Panc1 (cell line): ENCODE results near the gene COX7C. TPM values are rescaled to one million over a fixed set of nuclear protein-coding genes. Genes with fewer than 3 reads are reported as not detected.
"Not testable (repeated sequence)": the region's sequence is repeated elsewhere in the genome, so short reads cannot be mapped to it uniquely, and the experiment has no call there.

Experiments
- ATAC-seq: fragments of 200-7000 bp; cut with Tn5 transposase; 2 replicates; pipeline ENCODE4 v1.9.1; 2020; ENCODE audit warnings: mild to moderate bottlenecking, moderate library complexity
- Bru-seq: library from RNA; stranded (reverse); fragments of 400-500 nt; gene quantifications from one replicate; lab custom pipeline; 2021; lab: Mats Ljungman, UMichigan
- BruChase-seq, 2 experiments: library from RNA; stranded (reverse); fragments of 400-500 nt; gene quantifications; one replicate each; lab custom pipeline; 2021; lab: Mats Ljungman, UMichigan
- BruUV-seq: library from RNA; stranded (reverse); fragments of 400-500 nt; replicated peaks from 2 replicates; lab custom pipeline; 2021; lab: Mats Ljungman, UMichigan
- CTCF ChIA-PET: fragments of 300-600 bp; sonication (Branson Sonifier 250); formaldehyde crosslinking; loops from one replicate; lab custom pipeline; 2022; ENCODE audit warnings: antibody characterized with exemption; lab: Charles Lee
- POLR2A ChIA-PET: fragments of 300-600 bp; sonication (Branson Sonifier 250); formaldehyde crosslinking; loops from one replicate; lab custom pipeline; 2022; ENCODE audit warnings: antibody characterized with exemption; lab: Charles Lee
- DNase-seq: peaks from one replicate; pipeline ENCODE4 v3.0.0-alpha.2; 2010; ENCODE audit warnings: low read depth, low spot score
- H3K27ac ChIP-seq: 2 replicates; pipeline ENCODE4 v1.5.1; 2011; ENCODE audit warnings: mild to moderate bottlenecking, low read length, inconsistent platforms
- H3K27me3 ChIP-seq: fragments of 200-500 bp; sonication (Bioruptor generic); 2 replicates; pipeline ENCODE4 v1.6.0; 2014; ENCODE audit warnings: low read length, inconsistent platforms; ENCODE audit not compliant: control insufficient read depth, insufficient read depth
- H3K36me3 ChIP-seq: fragments of 200-500 bp; sonication (Bioruptor generic); 2 replicates; pipeline ENCODE4 v1.5.1; 2014; ENCODE audit warnings: inconsistent platforms, mild to moderate bottlenecking, low read length, moderate library complexity; ENCODE audit not compliant: control insufficient read depth, insufficient read depth
- H3K4me1 ChIP-seq: 2 replicates; pipeline ENCODE4 v1.5.1; 2011; ENCODE audit warnings: inconsistent platforms, mild to moderate bottlenecking, low read length, moderate library complexity; ENCODE audit not compliant: control insufficient read depth, insufficient read depth
- H3K4me3 ChIP-seq, 2 experiments: 2 replicates each; pipeline ENCODE4 v1.5.1; 2011 to 2012; ENCODE audit warnings: low read depth in 2 of 2, low read length in 2 of 2, mild to moderate bottlenecking in 2 of 2, inconsistent platforms in 1 of 2, moderate library complexity in 1 of 2
- H3K9me3 ChIP-seq: fragments of 200-500 bp; sonication (Bioruptor generic); 2 replicates; pipeline ENCODE4 v1.5.1; 2014; ENCODE audit warnings: low read depth, mild to moderate bottlenecking, inconsistent platforms, low read length, moderate library complexity; ENCODE audit not compliant: control insufficient read depth, insufficient read depth
- POLR2AphosphoS5 ChIP-seq: IDR thresholded peaks from 2 replicates; pipeline ENCODE4 v1.6.1; 2012; ENCODE audit warnings: mild to moderate bottlenecking, low read depth, low read length, moderate library complexity
- SIN3A ChIP-seq: IDR thresholded peaks from 2 replicates; pipeline ENCODE4 v1.6.1; 2012; ENCODE audit warnings: low read depth, mild to moderate bottlenecking, low read length, moderate library complexity, borderline replicate concordance; ENCODE audit not compliant: insufficient read depth
- TCF7L2 ChIP-seq: IDR thresholded peaks from 2 replicates; pipeline ENCODE4 v1.6.1; 2011; ENCODE audit warnings: mild to moderate bottlenecking, low read depth, low read length, inconsistent platforms
- in situ Hi-C: cut with HindIII; loops from 2 replicates; pipeline ENCODE4 v1.10.0; 2016; ENCODE audit warnings: low sequenced_read_pairs, low pct_unique_long_range_greater_than_20kb
- intact Hi-C: fragments of 100-400 bp; cut with micrococcal nuclease; formaldehyde crosslinking; loops from one replicate; pipeline ENCODE4 v1.10.0; 2022; ENCODE audit not compliant: unreplicated experiment
- long read RNA-seq: library from polyadenylated mRNA; unstranded; transcript quantifications from one replicate; pipeline ENCODE4 v2.0.0, GENCODE V29; 2021; ENCODE audit not compliant: unreplicated experiment
- polyA plus RNA-seq: library from polyadenylated mRNA; unstranded; fragments of >200 nt; gene quantifications from one replicate; pipeline ENCODE4 v1.2.1, GENCODE V29; 2012; ENCODE audit warnings: missing spikeins; ENCODE audit not compliant: insufficient read length
- total RNA-seq: library from RNA; stranded (reverse); gene quantifications from one replicate; pipeline ENCODE4 v1.2.1, GENCODE V29; 2021; ENCODE audit not compliant: unreplicated experiment
- TF ChIP-seq, protein P1 (sequence below), 2 experiments: IDR thresholded peaks; 2 replicates each; pipeline ENCODE4 v1.6.1; 2011 to 2012; ENCODE audit warnings: low read depth in 2 of 2, control low read depth in 1 of 2, low read length in 1 of 2, mild to moderate bottlenecking in 1 of 2, moderate library complexity in 1 of 2; ENCODE audit not compliant: insufficient read depth in 1 of 2
- TF ChIP-seq, protein P2 (sequence below): fragments of 450-650 bp; IDR thresholded peaks from 2 replicates; pipeline ENCODE4 v1.5.1; 2017; ENCODE audit warnings: mild to moderate bottlenecking

The COX7C gene
- total RNA-seq (536 TPM), Bru-seq, nascent RNA (percentile 98 among the genes with signal in this experiment), BruChase-seq, experiment 1, labeled RNA remaining after a 2-hour chase (percentile 98 among the genes with signal in this experiment), BruChase-seq, experiment 2, labeled RNA remaining after a 6-hour chase (percentile 98 among the genes with signal in this experiment)
- 867 TPM for polyA plus RNA-seq
- long read RNA-seq, transcript COX7C-201 (3 exons, 666 nt) = major isoform, 464 of 483 reads
- long read RNA-seq, transcript COX7C-205 (3 exons, 369 nt) = minor isoform, 11 of 483 reads
- long read RNA-seq, partial matches to known transcripts = 5 of 483 reads
- long read RNA-seq, other reads (novel, unspliced or antisense) = 1 of 483 reads

- intact Hi-C loops = no loop called here
- TF ChIP-seq TCF7L2 = no peak
- peak; percentile 88 for TF ChIP-seq POLR2AphosphoS5
- no peak for TF ChIP-seq SIN3A
- TF ChIP-seq, protein P1, sequence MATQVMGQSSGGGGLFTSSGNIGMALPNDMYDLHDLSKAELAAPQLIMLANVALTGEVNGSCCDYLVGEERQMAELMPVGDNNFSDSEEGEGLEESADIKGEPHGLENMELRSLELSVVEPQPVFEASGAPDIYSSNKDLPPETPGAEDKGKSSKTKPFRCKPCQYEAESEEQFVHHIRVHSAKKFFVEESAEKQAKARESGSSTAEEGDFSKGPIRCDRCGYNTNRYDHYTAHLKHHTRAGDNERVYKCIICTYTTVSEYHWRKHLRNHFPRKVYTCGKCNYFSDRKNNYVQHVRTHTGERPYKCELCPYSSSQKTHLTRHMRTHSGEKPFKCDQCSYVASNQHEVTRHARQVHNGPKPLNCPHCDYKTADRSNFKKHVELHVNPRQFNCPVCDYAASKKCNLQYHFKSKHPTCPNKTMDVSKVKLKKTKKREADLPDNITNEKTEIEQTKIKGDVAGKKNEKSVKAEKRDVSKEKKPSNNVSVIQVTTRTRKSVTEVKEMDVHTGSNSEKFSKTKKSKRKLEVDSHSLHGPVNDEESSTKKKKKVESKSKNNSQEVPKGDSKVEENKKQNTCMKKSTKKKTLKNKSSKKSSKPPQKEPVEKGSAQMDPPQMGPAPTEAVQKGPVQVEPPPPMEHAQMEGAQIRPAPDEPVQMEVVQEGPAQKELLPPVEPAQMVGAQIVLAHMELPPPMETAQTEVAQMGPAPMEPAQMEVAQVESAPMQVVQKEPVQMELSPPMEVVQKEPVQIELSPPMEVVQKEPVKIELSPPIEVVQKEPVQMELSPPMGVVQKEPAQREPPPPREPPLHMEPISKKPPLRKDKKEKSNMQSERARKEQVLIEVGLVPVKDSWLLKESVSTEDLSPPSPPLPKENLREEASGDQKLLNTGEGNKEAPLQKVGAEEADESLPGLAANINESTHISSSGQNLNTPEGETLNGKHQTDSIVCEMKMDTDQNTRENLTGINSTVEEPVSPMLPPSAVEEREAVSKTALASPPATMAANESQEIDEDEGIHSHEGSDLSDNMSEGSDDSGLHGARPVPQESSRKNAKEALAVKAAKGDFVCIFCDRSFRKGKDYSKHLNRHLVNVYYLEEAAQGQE (IDR thresholded peaks at IDR 0.05; ENCODE audit: insufficient read depth in 1 of 2, low read depth in 2 of 2, low read length in 1 of 2) = 0 out of 4 replicates have a peak, but pooled peaks of 1 of the 2 experiments have one; percentile 23
- TF ChIP-seq, protein P2, sequence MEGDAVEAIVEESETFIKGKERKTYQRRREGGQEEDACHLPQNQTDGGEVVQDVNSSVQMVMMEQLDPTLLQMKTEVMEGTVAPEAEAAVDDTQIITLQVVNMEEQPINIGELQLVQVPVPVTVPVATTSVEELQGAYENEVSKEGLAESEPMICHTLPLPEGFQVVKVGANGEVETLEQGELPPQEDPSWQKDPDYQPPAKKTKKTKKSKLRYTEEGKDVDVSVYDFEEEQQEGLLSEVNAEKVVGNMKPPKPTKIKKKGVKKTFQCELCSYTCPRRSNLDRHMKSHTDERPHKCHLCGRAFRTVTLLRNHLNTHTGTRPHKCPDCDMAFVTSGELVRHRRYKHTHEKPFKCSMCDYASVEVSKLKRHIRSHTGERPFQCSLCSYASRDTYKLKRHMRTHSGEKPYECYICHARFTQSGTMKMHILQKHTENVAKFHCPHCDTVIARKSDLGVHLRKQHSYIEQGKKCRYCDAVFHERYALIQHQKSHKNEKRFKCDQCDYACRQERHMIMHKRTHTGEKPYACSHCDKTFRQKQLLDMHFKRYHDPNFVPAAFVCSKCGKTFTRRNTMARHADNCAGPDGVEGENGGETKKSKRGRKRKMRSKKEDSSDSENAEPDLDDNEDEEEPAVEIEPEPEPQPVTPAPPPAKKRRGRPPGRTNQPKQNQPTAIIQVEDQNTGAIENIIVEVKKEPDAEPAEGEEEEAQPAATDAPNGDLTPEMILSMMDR = no peak
- DNase-seq (peak; percentile 95), ATAC-seq (peak; percentile 99)
- in situ Hi-C loops = no loop called here
- peak within 1 kb of the TSS; percentile 95 for H3K27ac ChIP-seq
- ChIA-PET POLR2A (interaction anchor here (0.7 kb wide), 1 partner anchor 278 kb away, joined by 3 read pairs; no protein-coding TSS in a partner anchor), CTCF (no interaction called here)
- H3K27me3 ChIP-seq = no peaks in the 10 kb centered on the region
- no peaks in the 10 kb centered on the region for H3K9me3 ChIP-seq
- peak within 1 kb of the TSS; percentile 79 to 99 for H3K4me3 ChIP-seq
- peaks cover 5% of the 10 kb centered on the region for H3K4me1 ChIP-seq
- TSS peak; percentile 78 for BruUV-seq
- peaks cover 29% of the 10 kb centered on the region for H3K36me3 ChIP-seq
Measured at GRCh38 chr5:86617756-86618576, at the start of gene COX7C. Gene COX7C (plus strand): TSS chr5:86617941. CDS start chr5:86618056, 115 bp downstream.

- POLR2A ChIA-PET, DNase-seq, H3K9me3 ChIP-seq, H3K36me3 ChIP-seq, H3K27me3 ChIP-seq, BruUV-seq, ATAC-seq, H3K4me1 ChIP-seq, H3K27ac ChIP-seq, intact Hi-C loops, in situ Hi-C loops, CTCF ChIA-PET: not testable (repeated sequence)
- peak overlapping the region in 1 of 2 experiments; percentile 25; a peak in 1 of 4 replicates for H3K4me3 ChIP-seq
Measured at GRCh38 chr5:86569522-86570426, 48.0 kb upstream of the COX7C start.
